Fibroblast of villous mesenchyme (primary cell): Measurements from ENCODE around the gene JAZF1. TPM values are rescaled to one million over a fixed set of nuclear protein-coding genes. Genes with fewer than 3 reads are reported as not detected.

Experiments used
- DNase-seq: peaks from one replicate; pipeline ENCODE4 v3.0.0-alpha.2; 2010; ENCODE audit warnings: low read depth
- H3K4me3 ChIP-seq: 2 replicates; pipeline ENCODE4 v1.5.1; 2011; ENCODE audit warnings: low read depth, mild to moderate bottlenecking, low read length
- CTCF ChIP-seq: IDR thresholded peaks from 2 replicates; pipeline ENCODE4 v1.5.1; 2012; ENCODE audit warnings: low read depth, mild to moderate bottlenecking, low read length; ENCODE audit not compliant: insufficient read depth
- total RNA-seq: library from RNA; depleted of rRNA; stranded (reverse); fragments of >200 nt; gene quantifications from 2 replicates; pipeline ENCODE4 v1.2.3, GENCODE V29; 2012

Gene JAZF1
- total RNA-seq, 1 donor: 38.4 TPM

DNA sequence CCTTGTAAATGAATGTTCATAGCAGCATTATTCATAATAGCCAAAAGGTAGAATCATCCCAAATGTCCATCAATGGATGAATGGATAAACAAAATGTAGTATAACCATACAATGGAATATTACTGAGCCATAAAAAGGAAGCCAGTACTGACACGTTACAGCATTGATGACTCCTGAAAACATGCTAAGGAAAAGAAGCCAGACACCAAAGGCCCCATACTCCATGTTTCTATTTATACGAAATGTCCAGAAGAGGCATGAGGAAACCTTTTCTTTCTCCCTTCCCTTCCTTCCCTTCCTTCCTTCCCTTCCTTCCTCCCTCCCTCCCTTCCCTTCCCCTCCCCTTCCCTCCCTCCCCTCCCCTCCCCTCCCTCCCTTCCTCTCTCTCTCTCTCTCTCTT lies 131.9 kb downstream of the JAZF1 start:
- TF ChIP-seq CTCF: no peak
- no peak for DNase-seq
- H3K4me3 ChIP-seq: no peak overlapping the region

DNA sequence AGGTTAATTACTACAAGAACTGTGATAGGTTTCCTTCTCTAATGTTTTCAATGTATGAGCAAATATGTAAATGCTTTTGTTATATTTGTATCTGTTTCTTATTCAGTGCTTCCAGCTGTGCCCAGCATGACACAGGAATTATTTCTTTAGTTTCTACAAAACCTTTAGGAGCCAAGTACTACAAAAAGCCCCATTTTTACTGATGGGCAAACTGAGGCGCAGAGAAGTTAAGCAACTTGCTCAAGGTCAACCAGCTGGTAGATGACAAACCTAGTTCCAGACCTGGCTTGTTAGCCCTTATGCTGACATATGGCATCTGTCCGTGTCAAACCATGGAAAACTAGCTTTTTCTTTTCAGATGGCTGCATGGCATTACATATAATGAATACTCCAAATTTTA lies 134.6 kb downstream of the JAZF1 start:
- DNase-seq: no peak
- no peak for TF ChIP-seq CTCF
- no peak overlapping the region for H3K4me3 ChIP-seq

GRCh38 chr7:28045592-28045991 lies 135.0 kb downstream of the JAZF1 start:
- no peak for TF ChIP-seq CTCF
- H3K4me3 ChIP-seq: no peak overlapping the region
- DNase-seq: no peak

DNA sequence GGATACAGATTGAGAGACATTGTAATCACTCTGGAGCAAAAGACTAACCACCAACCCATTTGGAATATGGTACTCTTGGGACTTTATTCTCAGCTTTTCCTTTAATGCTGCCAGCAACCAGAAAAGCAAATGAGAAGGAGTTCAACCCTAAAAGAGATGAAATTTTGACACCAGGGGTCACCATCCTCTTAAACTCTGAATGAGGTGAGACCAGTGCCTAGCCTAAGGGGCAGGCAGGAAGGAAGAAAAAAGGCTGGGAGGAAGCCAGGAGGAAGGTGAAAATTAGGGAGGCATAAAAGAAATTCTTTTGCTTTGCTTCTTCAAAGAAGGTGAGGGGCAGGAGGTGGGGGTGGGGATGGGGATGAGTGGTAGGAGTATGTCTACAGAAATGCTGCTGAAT lies 135.8 kb downstream of the JAZF1 start:
- H3K4me3 ChIP-seq: no peak overlapping the region
- no peak for DNase-seq
- no peak for TF ChIP-seq CTCF

DNA sequence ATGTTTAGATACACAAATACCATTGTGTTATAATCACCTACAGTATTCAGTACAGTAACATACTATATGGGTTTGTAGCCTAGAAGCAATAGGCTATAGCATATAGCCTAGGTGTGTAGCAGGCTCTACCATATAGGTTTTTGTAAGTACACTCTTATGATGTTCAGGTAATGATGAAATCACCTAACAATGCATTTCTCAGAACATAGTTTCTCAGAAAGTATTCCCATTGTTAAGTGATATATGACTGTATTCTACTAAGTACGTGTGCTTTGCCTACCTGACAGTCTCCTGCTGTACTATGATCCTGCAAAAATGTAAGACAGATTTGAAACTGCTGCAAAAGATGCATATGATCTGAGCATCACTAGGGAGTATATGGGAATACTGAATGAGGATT lies 137.9 kb downstream of the JAZF1 start:
- DNase-seq: no peak
- H3K4me3 ChIP-seq: no peak overlapping the region
- TF ChIP-seq CTCF: no peak

DNA sequence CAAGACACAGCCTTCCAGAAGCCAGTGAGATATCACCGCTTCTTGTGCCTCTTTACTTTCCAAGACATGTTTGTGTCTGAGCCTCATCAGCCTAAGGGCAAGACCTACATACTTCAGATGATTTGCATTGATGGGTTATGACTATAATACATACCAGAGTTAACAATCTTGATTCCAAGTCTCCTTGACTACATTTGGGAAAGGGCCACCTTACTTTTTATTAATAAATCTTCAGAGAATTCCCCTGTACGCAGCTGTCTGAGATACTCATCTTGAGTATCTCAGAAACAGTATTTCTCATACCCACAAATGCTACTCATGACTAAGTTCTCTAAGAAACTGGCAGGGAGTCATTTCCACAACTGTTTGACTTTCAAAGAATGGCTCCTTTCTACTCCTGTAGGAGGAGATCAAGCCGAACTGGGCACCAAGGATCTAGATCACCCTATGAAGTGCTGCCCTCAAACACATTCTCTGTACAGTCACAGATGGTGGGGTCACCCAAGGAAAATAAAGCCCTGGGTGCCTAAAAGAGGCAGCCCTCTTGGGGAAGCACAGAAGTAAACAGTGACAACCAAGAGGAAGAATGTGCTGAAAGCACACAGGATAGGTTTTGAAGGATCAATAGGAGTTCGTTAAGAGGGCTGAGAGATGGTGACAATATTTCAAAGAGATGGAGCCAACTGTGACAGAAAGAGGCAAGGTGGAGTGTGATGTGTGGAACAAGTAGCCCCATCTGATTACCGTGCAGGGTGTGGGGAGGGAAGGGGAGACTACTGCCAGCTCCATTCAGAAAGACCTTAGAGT lies 138.9 kb downstream of the JAZF1 start:
- H3K4me3 ChIP-seq: no peak overlapping the region
- no peak for TF ChIP-seq CTCF
- DNase-seq: peak; percentile 83

DNA sequence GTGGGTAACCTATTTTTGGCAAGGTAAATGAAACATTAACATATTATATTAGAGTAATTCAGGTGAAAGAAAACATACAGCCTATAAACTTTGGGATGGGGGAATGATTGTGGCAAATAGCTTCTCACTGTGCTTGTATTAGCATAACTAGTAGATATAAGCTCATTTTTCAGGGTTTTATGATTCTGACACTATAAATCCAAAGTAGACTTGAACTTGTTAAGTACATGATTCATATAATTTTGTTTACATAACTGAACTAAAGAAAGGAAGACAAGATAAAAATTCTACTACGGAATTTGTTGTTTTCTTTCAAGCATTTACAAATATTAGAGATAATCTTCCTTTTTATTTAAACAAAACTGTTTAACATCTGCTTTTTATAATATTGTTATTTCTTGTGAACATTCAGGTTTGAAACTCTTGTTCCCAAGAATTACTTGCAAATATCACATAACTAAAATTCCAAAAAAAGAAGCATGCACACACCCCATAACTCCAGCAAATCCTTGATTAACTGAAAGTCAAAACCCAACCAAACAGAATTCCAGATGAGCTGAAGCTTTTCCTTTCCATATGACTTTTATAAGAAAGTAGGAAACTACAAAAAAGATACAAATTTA lies 142.3 kb downstream of the JAZF1 start:
- no peak overlapping the region for H3K4me3 ChIP-seq
- DNase-seq: peak; percentile 84

More for the DNA sequence above, 142.3 kb downstream of the JAZF1 start:
- no peak for TF ChIP-seq CTCF
